KOPT-K1 (cell line): ENCODE data around the gene TMEM273.

ENCODE experiments used
- H3K27ac ChIP-seq: fragments of 200-600 bp; sonication (generic); 2 replicates; pipeline ENCODE4 v1.5.1; 2016; ENCODE audit warnings: antibody characterized with exemption, mild to moderate bottlenecking, low read depth, low read length; ENCODE audit not compliant: poor library complexity, severe bottlenecking
- H3K36me3 ChIP-seq: fragments of 200-600 bp; sonication (generic); 2 replicates; pipeline ENCODE4 v1.5.1; 2017; ENCODE audit warnings: antibody characterized with exemption, mild to moderate bottlenecking, low read length, moderate library complexity; ENCODE audit not compliant: insufficient read depth
- H3K9me3 ChIP-seq: fragments of 200-600 bp; sonication (generic); 2 replicates; pipeline ENCODE4 v1.5.1; 2017; ENCODE audit warnings: antibody characterized with exemption, low read length, mild to moderate bottlenecking; ENCODE audit not compliant: insufficient read depth, poor library complexity, severe bottlenecking

The TMEM273 gene

GRCh38 chr10:49115796-49116508 lies 72.2 kb downstream of the TMEM273 start:
- no peak overlapping the region for H3K27ac ChIP-seq
- H3K9me3 ChIP-seq = no peaks in the 10 kb centered on the region
- H3K36me3 ChIP-seq = no peaks in the 10 kb centered on the region

GRCh38 chr10:49115015-49115795 lies 73.0 kb downstream of the TMEM273 start, which contains the start of gene VSTM4:
TSS of gene VSTM4 (minus strand) at chr10:49115522. CDS start at chr10:49115485, 37 bp downstream.
- Histone ChIP-seq H3K9me3 (no peaks in the 10 kb centered on the region), H3K27ac (no peak within 1 kb of the TSS), H3K36me3 (no peaks in the 10 kb centered on the region)

- Histone ChIP-seq H3K9me3 (no peaks in the 10 kb centered on the region), H3K36me3 (no peaks in the 10 kb centered on the region), H3K27ac (no peak overlapping the region)
Observed at GRCh38 chr10:49114718-49115014, 73.5 kb downstream of the TMEM273 start.

- H3K9me3 ChIP-seq = no peaks in the 10 kb centered on the region
- H3K27ac ChIP-seq = no peak overlapping the region
- H3K36me3 ChIP-seq = no peaks in the 10 kb centered on the region
Observed at GRCh38 chr10:49113741-49114141, 74.5 kb downstream of the TMEM273 start.

- no peak overlapping the region for H3K27ac ChIP-seq
- no peaks in the 10 kb centered on the region for H3K9me3 ChIP-seq
- H3K36me3 ChIP-seq = no peaks in the 10 kb centered on the region
Observed at GRCh38 chr10:49112851-49113250, 75.3 kb downstream of the TMEM273 start.

- Histone ChIP-seq H3K27ac (no peak overlapping the region), H3K36me3 (no peaks in the 10 kb centered on the region), H3K9me3 (no peaks in the 10 kb centered on the region)
Observed at GRCh38 chr10:49112098-49112497, 76.1 kb downstream of the TMEM273 start.

- Histone ChIP-seq H3K36me3 (no peaks in the 10 kb centered on the region), H3K9me3 (no peaks in the 10 kb centered on the region), H3K27ac (no peak overlapping the region)
Observed at GRCh38 chr10:49111320-49111698, 76.9 kb downstream of the TMEM273 start.

GRCh38 chr10:49110684-49111319 lies 77.4 kb downstream of the TMEM273 start:
- Histone ChIP-seq H3K36me3 (no peaks in the 10 kb centered on the region), H3K27ac (no peak overlapping the region), H3K9me3 (no peaks in the 10 kb centered on the region)

- Histone ChIP-seq H3K27ac (no peak overlapping the region), H3K36me3 (no peaks in the 10 kb centered on the region), H3K9me3 (no peaks in the 10 kb centered on the region)
Observed at GRCh38 chr10:49109669-49110340, 78.4 kb downstream of the TMEM273 start.

- Histone ChIP-seq H3K9me3 (no peaks in the 10 kb centered on the region), H3K27ac (no peak overlapping the region), H3K36me3 (no peaks in the 10 kb centered on the region)
Observed at GRCh38 chr10:49108656-49109055, 79.5 kb downstream of the TMEM273 start.

- Histone ChIP-seq H3K27ac (no peak overlapping the region), H3K9me3 (no peaks in the 10 kb centered on the region), H3K36me3 (no peaks in the 10 kb centered on the region)
Observed at GRCh38 chr10:49107887-49108267, 80.3 kb downstream of the TMEM273 start.

GRCh38 chr10:49107111-49107886 lies 80.9 kb downstream of the TMEM273 start:
- Histone ChIP-seq H3K9me3 (no peaks in the 10 kb centered on the region), H3K27ac (no peak overlapping the region), H3K36me3 (no peaks in the 10 kb centered on the region)

GRCh38 chr10:49106451-49106850 lies 81.7 kb downstream of the TMEM273 start:
- Histone ChIP-seq H3K27ac (no peak overlapping the region), H3K9me3 (no peaks in the 10 kb centered on the region)

GRCh38 chr10:49105076-49105475 lies 83.1 kb downstream of the TMEM273 start:
- H3K36me3 ChIP-seq = no peaks in the 10 kb centered on the region
- H3K27ac ChIP-seq = no peak overlapping the region
- H3K9me3 ChIP-seq = no peaks in the 10 kb centered on the region

More at GRCh38 chr10:49106451-49106850, 81.7 kb downstream of the TMEM273 start:
- H3K36me3 ChIP-seq = no peaks in the 10 kb centered on the region
